Measurements from ENCODE around the gene P2RX6. TPM values are rescaled to one million over a fixed set of nuclear protein-coding genes. Genes with fewer than 3 reads are reported as not detected.
"Not testable (repeated sequence)": the region's sequence is repeated elsewhere in the genome, so short reads cannot be mapped to it uniquely, and the experiment has no call there.

The P2RX6 gene
- polyA plus RNA-seq, 1 donor (not counting 4 experiments of a cell fraction or from before 2014, with no cell fraction given): 0.87 TPM

GRCh38 chr22:21003782-21004181, 11.2 kb upstream of the P2RX6 start:
- TF ChIP-seq EZH2 (IDR thresholded peaks at IDR 0.05; ENCODE audit: low read length) (no peak), CTCF (optimal IDR thresholded peaks at IDR 0.05 in 1 of 3, IDR thresholded peaks at IDR 0.05 in 1 of 3, conservative IDR thresholded peaks at IDR 0.05 in 1 of 3; ENCODE audit: extremely low read depth in 1 of 3, insufficient read depth in 2 of 3, low read length in 3 of 3) (no peak)
- H3K9me1 ChIP-seq (ENCODE audit: control insufficient read depth, extremely low read depth, insufficient read depth, low read length): no peaks in the 10 kb centered on the region
- FAIRE-seq: no peak
- H3K27ac ChIP-seq (ENCODE audit: control insufficient read depth, insufficient read depth, low read length): no peak overlapping the region
- no peaks in the 10 kb centered on the region for H3K9me3 ChIP-seq (ENCODE audit: control insufficient read depth, low read depth, low read length)
- dilution Hi-C loops (cut with MboI; ENCODE audit: extremely low pct_ligation_motif_present, low sequenced_read_pairs): no loop called here
- no peaks in the 10 kb centered on the region for H3K27me3 ChIP-seq (ENCODE audit: control insufficient read depth, extremely low read depth, insufficient read depth, low read length)
- peak overlapping the region; percentile 99 for H3K4me2 ChIP-seq (ENCODE audit: control insufficient read depth, extremely low read depth, insufficient read depth, low read depth, low read length)
- H2AFZ ChIP-seq (ENCODE audit: control insufficient read depth, low read length): no peak overlapping the region
- no peak overlapping the region for H3K9ac ChIP-seq (ENCODE audit: control insufficient read depth, extremely low read depth, insufficient read depth, low read length)
- no peak for DNase-seq (ENCODE audit: low read depth, low spot score)
- no peaks in the 10 kb centered on the region for H4K20me1 ChIP-seq (ENCODE audit: control insufficient read depth, extremely low read depth, insufficient read depth, low read length)
- peaks cover 28% of the 10 kb centered on the region for H3K79me2 ChIP-seq (ENCODE audit: control insufficient read depth, insufficient read depth, low read length)
- peaks cover 5 to 12% of the 10 kb centered on the region in 2 experiments for H3K36me3 ChIP-seq (ENCODE audit: control insufficient read depth in 2 of 2, extremely low read depth in 1 of 2, insufficient read depth in 2 of 2, low read length in 2 of 2)
- peak overlapping the region in 1 of 3 experiments; percentile 90 for H3K4me3 ChIP-seq (ENCODE audit: control insufficient read depth in 2 of 3, extremely low read depth in 1 of 3, insufficient read depth in 2 of 3, low read depth in 1 of 3, low read length in 3 of 3)
- H3K4me1 ChIP-seq (ENCODE audit: control insufficient read depth, extremely low read depth, insufficient read depth, low read length): peaks cover 20% of the 10 kb centered on the region

DNA sequence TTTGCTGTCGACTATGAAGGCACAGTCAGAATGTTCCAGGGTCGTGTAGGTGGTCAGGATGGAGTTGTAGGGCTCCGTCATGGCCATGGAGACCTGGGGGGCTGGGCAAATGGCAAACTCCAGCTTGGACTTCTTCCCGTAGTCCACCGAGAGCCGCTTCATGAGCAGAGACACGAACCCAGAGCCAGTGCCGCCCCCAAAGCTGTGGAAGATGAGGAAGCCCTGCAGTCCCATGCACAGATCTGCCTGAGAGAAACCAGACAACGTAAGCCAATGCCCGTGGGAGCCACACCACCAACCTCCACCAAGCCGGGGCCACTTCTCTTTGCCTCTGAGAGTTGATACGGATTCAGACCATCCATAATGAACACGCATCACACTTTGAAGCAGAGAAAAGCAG, 5.8 kb upstream of the P2RX6 start:
- FAIRE-seq; DNase-seq (ENCODE audit: low read depth, low spot score); H3K9me1 ChIP-seq (ENCODE audit: control insufficient read depth, extremely low read depth, insufficient read depth, low read length); H3K27me3 ChIP-seq (ENCODE audit: control insufficient read depth, extremely low read depth, insufficient read depth, low read length); H2AFZ ChIP-seq (ENCODE audit: control insufficient read depth, low read length); dilution Hi-C loops (cut with MboI; ENCODE audit: extremely low pct_ligation_motif_present, low sequenced_read_pairs); H3K4me2 ChIP-seq (ENCODE audit: control insufficient read depth, extremely low read depth, insufficient read depth, low read depth, low read length); H3K9me3 ChIP-seq (ENCODE audit: control insufficient read depth, low read depth, low read length); H3K36me3 ChIP-seq (ENCODE audit: control insufficient read depth in 2 of 2, extremely low read depth in 1 of 2, insufficient read depth in 2 of 2, low read length in 2 of 2); H3K9ac ChIP-seq (ENCODE audit: control insufficient read depth, extremely low read depth, insufficient read depth, low read length); H3K4me3 ChIP-seq (ENCODE audit: control insufficient read depth in 2 of 3, extremely low read depth in 1 of 3, insufficient read depth in 2 of 3, low read depth in 1 of 3, low read length in 3 of 3); H4K20me1 ChIP-seq (ENCODE audit: control insufficient read depth, extremely low read depth, insufficient read depth, low read length); H3K27ac ChIP-seq (ENCODE audit: control insufficient read depth, insufficient read depth, low read length); H3K79me2 ChIP-seq (ENCODE audit: control insufficient read depth, insufficient read depth, low read length): not testable (repeated sequence)
- H3K4me1 ChIP-seq (ENCODE audit: control insufficient read depth, extremely low read depth, insufficient read depth, low read length): peaks cover 12% of the 10 kb centered on the region
